Measurements from ENCODE around the gene PCSK2. TPM values are rescaled to one million over a fixed set of nuclear protein-coding genes. Genes with fewer than 3 reads are reported as not detected.

PCSK2 gene
- total RNA-seq, 1 donor, result not detected

GRCh38 chr20:17467120-17467655 is 240.3 kb downstream of the PCSK2 start:
- H3K4me3 ChIP-seq (ENCODE audit: insufficient read depth, low read length), result no peak overlapping the region
- no peak overlapping the region for H2AFZ ChIP-seq (ENCODE audit: low read length)

DNA sequence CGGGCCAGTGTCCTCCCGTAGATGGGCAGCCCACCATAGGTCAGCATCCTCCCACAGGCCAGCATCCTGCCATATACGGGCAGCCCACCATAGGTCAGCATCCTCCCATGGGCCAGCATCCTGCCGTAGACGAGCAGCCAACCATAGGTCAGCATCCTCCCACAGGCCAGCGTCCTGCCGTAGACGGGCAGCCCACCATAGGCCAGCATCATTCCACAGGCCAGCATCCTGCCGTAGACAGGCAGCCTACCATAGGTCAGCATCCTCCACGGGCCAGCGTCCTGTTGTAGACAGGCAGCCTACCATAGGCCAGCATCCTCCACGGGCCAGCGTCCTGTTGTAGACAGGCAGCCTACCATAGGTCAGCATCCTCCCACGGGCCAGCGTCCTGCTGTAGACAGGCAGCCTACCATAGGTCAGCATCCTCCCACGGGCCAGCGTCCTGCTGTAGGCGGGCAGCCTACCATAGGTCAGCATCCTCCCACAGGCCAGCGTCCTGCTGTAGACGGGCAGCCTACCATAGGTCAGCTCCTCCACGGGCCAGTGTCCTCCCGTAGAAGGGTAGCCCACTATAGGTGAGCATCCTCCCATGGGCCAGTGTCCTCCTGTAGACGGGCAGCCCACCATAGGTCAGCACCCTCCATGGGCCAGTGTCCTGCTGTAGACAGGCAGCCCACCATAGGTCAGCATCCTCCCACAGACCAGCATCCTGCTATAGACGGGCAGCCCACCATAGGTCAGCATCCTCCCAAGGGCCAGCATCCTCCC is 241.4 kb downstream of the PCSK2 start:
- H2AFZ ChIP-seq (ENCODE audit: low read length), result no peak overlapping the region
- no peaks in the 10 kb centered on the region for H3K36me3 ChIP-seq (ENCODE audit: insufficient read depth, low read length)
- no peaks in the 10 kb centered on the region for H3K79me2 ChIP-seq (ENCODE audit: insufficient read depth, low read length)
- no peak overlapping the region for H3K4me2 ChIP-seq (ENCODE audit: insufficient read depth, low read length)
- H3K4me3 ChIP-seq (ENCODE audit: insufficient read depth, low read length), result no peak overlapping the region
- TF ChIP-seq, protein P1, sequence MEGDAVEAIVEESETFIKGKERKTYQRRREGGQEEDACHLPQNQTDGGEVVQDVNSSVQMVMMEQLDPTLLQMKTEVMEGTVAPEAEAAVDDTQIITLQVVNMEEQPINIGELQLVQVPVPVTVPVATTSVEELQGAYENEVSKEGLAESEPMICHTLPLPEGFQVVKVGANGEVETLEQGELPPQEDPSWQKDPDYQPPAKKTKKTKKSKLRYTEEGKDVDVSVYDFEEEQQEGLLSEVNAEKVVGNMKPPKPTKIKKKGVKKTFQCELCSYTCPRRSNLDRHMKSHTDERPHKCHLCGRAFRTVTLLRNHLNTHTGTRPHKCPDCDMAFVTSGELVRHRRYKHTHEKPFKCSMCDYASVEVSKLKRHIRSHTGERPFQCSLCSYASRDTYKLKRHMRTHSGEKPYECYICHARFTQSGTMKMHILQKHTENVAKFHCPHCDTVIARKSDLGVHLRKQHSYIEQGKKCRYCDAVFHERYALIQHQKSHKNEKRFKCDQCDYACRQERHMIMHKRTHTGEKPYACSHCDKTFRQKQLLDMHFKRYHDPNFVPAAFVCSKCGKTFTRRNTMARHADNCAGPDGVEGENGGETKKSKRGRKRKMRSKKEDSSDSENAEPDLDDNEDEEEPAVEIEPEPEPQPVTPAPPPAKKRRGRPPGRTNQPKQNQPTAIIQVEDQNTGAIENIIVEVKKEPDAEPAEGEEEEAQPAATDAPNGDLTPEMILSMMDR (IDR thresholded peaks at IDR 0.05; ENCODE audit: extremely low read depth, low read depth, low read length), result no peak
- H3K9me3 ChIP-seq (ENCODE audit: low read depth, low read length), result no peaks in the 10 kb centered on the region
- no peak for DNase-seq (ENCODE audit: insufficient read length, low spot score, missing footprints)
- H3K27me3 ChIP-seq (ENCODE audit: insufficient read depth, low read length), result no peaks in the 10 kb centered on the region
- H3K4me1 ChIP-seq (ENCODE audit: insufficient read depth, low read length), result no peaks in the 10 kb centered on the region
- H4K20me1 ChIP-seq (ENCODE audit: insufficient read depth, low read length), result no peaks in the 10 kb centered on the region
- no peak overlapping the region for H3K27ac ChIP-seq (ENCODE audit: low read depth, low read length)

More at GRCh38 chr20:17467120-17467655, 240.3 kb downstream of the PCSK2 start:
- DNase-seq (ENCODE audit: insufficient read length, low spot score, missing footprints), result no peak
- H3K27ac ChIP-seq (ENCODE audit: low read depth, low read length), result no peak overlapping the region
- no peak overlapping the region for H3K4me2 ChIP-seq (ENCODE audit: insufficient read depth, low read length)
- no peaks in the 10 kb centered on the region for H3K9me3 ChIP-seq (ENCODE audit: low read depth, low read length)
- TF ChIP-seq, protein P1 (IDR thresholded peaks at IDR 0.05; ENCODE audit: extremely low read depth, low read depth, low read length), result no peak
- H3K4me1 ChIP-seq (ENCODE audit: insufficient read depth, low read length), result no peaks in the 10 kb centered on the region
- no peaks in the 10 kb centered on the region for H3K27me3 ChIP-seq (ENCODE audit: insufficient read depth, low read length)
- H4K20me1 ChIP-seq (ENCODE audit: insufficient read depth, low read length), result no peaks in the 10 kb centered on the region
- no peaks in the 10 kb centered on the region for H3K36me3 ChIP-seq (ENCODE audit: insufficient read depth, low read length)
- H3K79me2 ChIP-seq (ENCODE audit: insufficient read depth, low read length), result no peaks in the 10 kb centered on the region

DNA sequence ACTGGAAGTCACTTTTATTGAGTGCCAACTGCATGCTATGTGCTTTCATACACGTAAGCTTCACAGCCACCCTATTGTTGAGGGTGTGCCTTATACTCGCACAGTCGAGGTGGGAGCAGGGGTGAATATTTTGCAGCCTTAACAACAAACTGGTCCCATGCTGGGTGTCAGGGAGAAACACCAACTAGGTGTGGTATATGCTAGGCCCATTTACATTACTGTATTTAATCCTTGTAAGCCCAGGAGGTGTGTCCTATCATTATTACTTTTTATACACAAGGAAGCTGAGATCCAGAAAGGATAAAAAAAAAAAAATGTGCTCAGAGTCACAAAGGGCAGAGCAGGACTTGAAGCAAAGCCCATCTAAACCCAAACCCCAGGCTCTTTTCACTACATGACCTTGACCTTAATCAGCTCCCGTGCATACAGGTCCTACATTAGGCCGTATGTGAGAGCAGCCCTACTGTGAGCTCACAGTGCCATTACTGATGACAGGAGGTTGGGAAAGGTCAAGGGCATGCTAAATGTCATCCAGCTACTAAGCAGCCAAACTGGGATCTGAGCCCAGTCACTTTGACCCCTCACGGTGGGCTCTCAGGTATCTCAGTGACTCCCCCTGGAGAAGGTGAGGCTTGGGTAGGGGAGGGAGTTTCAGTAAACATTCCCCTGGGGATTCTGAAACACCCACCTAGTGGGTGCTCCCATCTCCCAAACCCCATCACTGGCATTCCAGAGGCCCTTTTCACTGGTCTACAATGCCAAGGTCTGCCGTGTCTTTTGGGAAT is 242.6 kb downstream of the PCSK2 start:
- Histone ChIP-seq H3K4me2 (ENCODE audit: insufficient read depth, low read length) (no peak overlapping the region), H3K27ac (ENCODE audit: low read depth, low read length) (no peak overlapping the region), H3K4me3 (ENCODE audit: insufficient read depth, low read length) (no peak overlapping the region), H4K20me1 (ENCODE audit: insufficient read depth, low read length) (no peaks in the 10 kb centered on the region), H3K27me3 (ENCODE audit: insufficient read depth, low read length) (no peaks in the 10 kb centered on the region), H3K9me3 (ENCODE audit: low read depth, low read length) (no peaks in the 10 kb centered on the region), H2AFZ (ENCODE audit: low read length) (no peak overlapping the region), H3K4me1 (ENCODE audit: insufficient read depth, low read length) (no peaks in the 10 kb centered on the region), H3K36me3 (ENCODE audit: insufficient read depth, low read length) (no peaks in the 10 kb centered on the region), H3K79me2 (ENCODE audit: insufficient read depth, low read length) (no peaks in the 10 kb centered on the region)
- no peak for DNase-seq (ENCODE audit: insufficient read length, low spot score, missing footprints)
- TF ChIP-seq, protein P1 (IDR thresholded peaks at IDR 0.05; ENCODE audit: extremely low read depth, low read depth, low read length), result no peak

DNA sequence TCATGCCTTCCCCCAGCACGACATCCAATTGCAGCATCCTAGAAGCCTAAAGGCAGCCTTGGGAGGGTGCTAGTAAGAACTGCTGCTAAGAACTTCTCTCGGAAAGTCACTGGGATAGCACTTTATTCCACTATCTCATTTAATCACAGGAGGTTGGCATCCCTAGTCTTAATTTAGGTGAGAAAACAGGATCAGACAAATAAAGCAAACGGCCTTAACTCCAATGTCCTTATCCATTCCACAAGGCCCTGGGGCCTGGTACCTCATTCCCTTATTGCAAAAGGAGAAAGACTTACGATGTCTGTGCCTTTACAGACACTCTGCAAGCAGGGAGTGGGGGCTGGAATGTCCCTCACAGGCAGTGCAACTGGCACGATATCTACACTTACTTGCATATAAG is 243.7 kb downstream of the PCSK2 start:
- H2AFZ ChIP-seq (ENCODE audit: low read length), result no peak overlapping the region
- H3K9me3 ChIP-seq (ENCODE audit: low read depth, low read length), result no peaks in the 10 kb centered on the region
- no peaks in the 10 kb centered on the region for H3K79me2 ChIP-seq (ENCODE audit: insufficient read depth, low read length)
- no peaks in the 10 kb centered on the region for H3K27me3 ChIP-seq (ENCODE audit: insufficient read depth, low read length)
- H3K4me1 ChIP-seq (ENCODE audit: insufficient read depth, low read length), result no peaks in the 10 kb centered on the region
- no peak overlapping the region for H3K4me3 ChIP-seq (ENCODE audit: insufficient read depth, low read length)
- no peak overlapping the region for H3K4me2 ChIP-seq (ENCODE audit: insufficient read depth, low read length)
- TF ChIP-seq, protein P1 (IDR thresholded peaks at IDR 0.05; ENCODE audit: extremely low read depth, low read depth, low read length), result no peak
- no peak for DNase-seq (ENCODE audit: insufficient read length, low spot score, missing footprints)
- no peaks in the 10 kb centered on the region for H3K36me3 ChIP-seq (ENCODE audit: insufficient read depth, low read length)
- no peaks in the 10 kb centered on the region for H4K20me1 ChIP-seq (ENCODE audit: insufficient read depth, low read length)
- H3K27ac ChIP-seq (ENCODE audit: low read depth, low read length), result no peak overlapping the region

All from osteoblast (primary cell).